WERI-Rb-1 (cell line): ENCODE data around the gene CCDC148.

Source experiments
- DNase-seq: peaks from one replicate; pipeline ENCODE4 v3.0.0-alpha.2; 2020
- H3K27ac ChIP-seq: fragments of 250-450 bp; sonication (Bioruptor Pico); 2 replicates; pipeline ENCODE4 v1.5.1; 2020; ENCODE audit warnings: mild to moderate bottlenecking, moderate library complexity
- H3K27me3 ChIP-seq: fragments of 250-450 bp; sonication (Bioruptor Pico); 2 replicates; pipeline ENCODE4 v1.5.1; 2021; ENCODE audit warnings: mild to moderate bottlenecking, low read depth, moderate library complexity; ENCODE audit not compliant: insufficient read depth, severe bottlenecking
- H3K36me3 ChIP-seq: fragments of 250-450 bp; sonication (Bioruptor Pico); 2 replicates; pipeline ENCODE4 v1.5.1; 2020; ENCODE audit warnings: mild to moderate bottlenecking, moderate library complexity
- H3K4me3 ChIP-seq: 2 replicates; pipeline ENCODE4 v1.5.1; 2011; ENCODE audit warnings: low read depth, mild to moderate bottlenecking, control low read depth, low read length
- H3K9me3 ChIP-seq: fragments of 250-450 bp; sonication (Bioruptor Pico); 2 replicates; pipeline ENCODE4 v1.5.1; 2021; ENCODE audit warnings: mild to moderate bottlenecking, moderate library complexity; ENCODE audit not compliant: severe bottlenecking
- CTCF ChIP-seq: IDR thresholded peaks from 2 replicates; pipeline ENCODE4 v1.5.1; 2011; ENCODE audit warnings: low read depth, mild to moderate bottlenecking, control low read depth, inconsistent platforms, low read length

CCDC148 gene

GRCh38 chr2:158407031-158407430 lies 49.5 kb downstream of the CCDC148 start:
- H3K9me3 ChIP-seq: peaks cover 2% of the 10 kb centered on the region
- H3K27me3 ChIP-seq: no peaks in the 10 kb centered on the region
- no peak for DNase-seq
- no peak overlapping the region for H3K4me3 ChIP-seq
- H3K27ac ChIP-seq: no peak overlapping the region
- no peak for TF ChIP-seq CTCF
- no peaks in the 10 kb centered on the region for H3K36me3 ChIP-seq

GRCh38 chr2:158405341-158405740 lies 51.2 kb downstream of the CCDC148 start:
- Histone ChIP-seq H3K27me3 (no peaks in the 10 kb centered on the region), H3K27ac (no peak overlapping the region), H3K4me3 (no peak overlapping the region), H3K36me3 (no peaks in the 10 kb centered on the region), H3K9me3 (no peaks in the 10 kb centered on the region)
- no peak for DNase-seq
- TF ChIP-seq CTCF: no peak

- H3K9me3 ChIP-seq: no peaks in the 10 kb centered on the region
- no peak overlapping the region for H3K27ac ChIP-seq
- H3K27me3 ChIP-seq: no peaks in the 10 kb centered on the region
- no peaks in the 10 kb centered on the region for H3K36me3 ChIP-seq
- no peak for TF ChIP-seq CTCF
- no peak overlapping the region for H3K4me3 ChIP-seq
- no peak for DNase-seq
These were observed 53.3 kb downstream of the CCDC148 start for GRCh38 chr2:158403237-158403636.

GRCh38 chr2:158402665-158403064 lies 53.9 kb downstream of the CCDC148 start:
- Histone ChIP-seq H3K4me3 (no peak overlapping the region), H3K27me3 (no peaks in the 10 kb centered on the region), H3K9me3 (no peaks in the 10 kb centered on the region), H3K36me3 (no peaks in the 10 kb centered on the region), H3K27ac (no peak overlapping the region)
- TF ChIP-seq CTCF: no peak
- no peak for DNase-seq

GRCh38 chr2:158395166-158395565 lies 61.4 kb downstream of the CCDC148 start:
- DNase-seq: no peak
- Histone ChIP-seq H3K27me3 (no peaks in the 10 kb centered on the region), H3K9me3 (no peaks in the 10 kb centered on the region), H3K27ac (no peak overlapping the region), H3K4me3 (no peak overlapping the region), H3K36me3 (no peaks in the 10 kb centered on the region)
- no peak for TF ChIP-seq CTCF

- Histone ChIP-seq H3K9me3 (no peaks in the 10 kb centered on the region), H3K36me3 (no peaks in the 10 kb centered on the region), H3K27ac (no peak overlapping the region), H3K4me3 (no peak overlapping the region), H3K27me3 (no peaks in the 10 kb centered on the region)
- TF ChIP-seq CTCF: no peak
- DNase-seq: no peak
These were observed 62.1 kb downstream of the CCDC148 start for GRCh38 chr2:158394453-158394852.
